Measurements from ENCODE around the gene CDKN2B. TPM values are rescaled to one million over a fixed set of nuclear protein-coding genes. Genes with fewer than 3 reads are reported as not detected.

CDKN2B gene
- total and polyA plus RNA-seq, 2 of the 13 experiments (the other 11 are each of a cell fraction or from before 2014, with no cell fraction given): 1.4 to 1.5 TPM

DNA sequence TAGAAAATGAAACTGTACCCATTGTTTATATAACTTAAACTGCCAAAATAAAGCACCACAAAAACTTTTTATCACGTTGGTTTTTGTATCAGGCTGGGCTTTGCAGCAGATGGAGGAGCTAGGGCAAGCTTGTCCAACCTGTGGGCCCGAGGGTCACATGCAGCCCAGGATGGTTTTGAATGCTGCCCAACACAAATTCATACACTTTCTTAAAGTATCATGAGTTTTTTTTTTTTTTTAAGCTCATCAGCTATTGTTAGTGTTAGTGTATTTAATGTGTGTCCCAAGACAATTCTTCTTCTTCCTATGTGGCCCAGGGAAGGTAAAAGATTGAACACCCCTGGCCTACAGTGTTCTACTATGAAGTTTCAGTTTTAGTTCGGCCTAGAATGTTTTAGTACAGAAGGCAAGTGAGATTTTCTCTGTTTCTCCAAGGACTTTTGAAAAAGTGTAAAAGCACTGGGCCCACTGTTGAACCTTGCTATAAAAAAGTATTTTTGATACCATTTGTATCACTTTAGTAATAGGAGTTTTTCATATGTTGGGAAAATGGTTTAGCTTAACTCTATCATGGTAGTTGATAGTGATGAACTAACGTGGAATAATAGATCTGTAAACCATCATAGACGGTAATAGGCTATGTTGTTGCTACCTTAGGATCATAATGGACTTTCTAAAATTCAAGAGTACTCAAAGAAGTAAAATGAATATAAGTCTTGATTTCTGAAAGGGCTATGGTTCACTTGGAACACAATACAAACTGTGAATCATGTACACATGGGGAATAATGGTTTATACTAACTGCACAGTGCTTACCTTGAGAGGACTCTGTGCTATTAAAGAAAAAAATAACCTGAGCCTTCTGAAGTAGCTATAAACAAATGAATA, 17.8 kb downstream of the CDKN2B start:
- Histone ChIP-seq H3K36me3 (replicated peaks in 1 of 2; ENCODE audit: control insufficient read depth in 1 of 2, insufficient read depth in 2 of 2, low read length in 2 of 2) (no peaks in the 10 kb centered on the region), H3K4me1 (ENCODE audit: insufficient read depth, low read length) (peaks cover 9% of the 10 kb centered on the region), H4K20me1 (ENCODE audit: insufficient read depth, low read length) (no peaks in the 10 kb centered on the region), H3K27ac (ENCODE audit: extremely low read length, insufficient read depth, low read length) (no peak overlapping the region), H3K4me2 (ENCODE audit: low read depth, low read length) (no peak overlapping the region), H3K9ac (ENCODE audit: insufficient read depth, low read depth, low read length) (no peak overlapping the region), H3K79me2 (ENCODE audit: insufficient read depth, low read length) (no peaks in the 10 kb centered on the region), H3K4me3 (replicated peaks in 1 of 3; ENCODE audit: insufficient read depth in 1 of 3, low read depth in 2 of 3, low read length in 3 of 3) (no peak overlapping the region), H2AFZ (ENCODE audit: low read length) (no peak overlapping the region), H3K9me3 (ENCODE audit: low read length) (no peaks in the 10 kb centered on the region), H3K27me3 (ENCODE audit: control insufficient read depth in 1 of 2, insufficient read depth in 2 of 2, low read length in 2 of 2) (peaks cover 0 to 17% of the 10 kb centered on the region in 2 experiments; a peak in 1 of 5 replicates)
- ChIA-PET CTCF (ENCODE audit: low intra/inter-chr PET ratio, low total read pairs) (no interaction called here), POLR2A (no interaction called here)
- in situ Hi-C loops (cut with HindIII; ENCODE audit: extremely low pct_ligation_motif_present, low pct_unique_long_range_greater_than_20kb): loop anchor here (10.0 kb wide), 1 partner anchor 243 kb away; no protein-coding TSS in a partner anchor
- ATAC-seq: no peak
- no TSS peak for BruUV-seq (replicated peaks)
- FAIRE-seq: no peak
- 33% methylated on average over 5 of the region's 5 CpGs for WGBS (ENCODE audit: low lambda C conversion rate)
- TF ChIP-seq ZSCAN31 (CRISPR knock-in tag; IDR thresholded peaks at IDR 0.05; ENCODE audit: low read depth) (no peak), HNF4G (IDR thresholded peaks at IDR 0.05; ENCODE audit: borderline replicate concordance, low read depth, low read length) (no peak), HNF4G (CRISPR knock-in tag; IDR thresholded peaks at IDR 0.05; ENCODE audit: borderline replicate concordance, low read depth) (no peak), ZNF768 (CRISPR knock-in tag; IDR thresholded peaks at IDR 0.05) (no peak), ATF7-NPFF (CRISPR knock-in tag; IDR thresholded peaks at IDR 0.05; ENCODE audit: low read depth) (no peak), ZNF317 (CRISPR knock-in tag; IDR thresholded peaks at IDR 0.05) (no peak), SNAPC5 (CRISPR knock-in tag; IDR thresholded peaks at IDR 0.05; ENCODE audit: borderline replicate concordance) (no peak), ASH2L (IDR thresholded peaks at IDR 0.05; ENCODE audit: insufficient read length, low read depth, low read length) (no peak), ZBTB26 (CRISPR knock-in tag; IDR thresholded peaks at IDR 0.05; ENCODE audit: borderline replicate concordance) (no peak), ZSCAN20 (CRISPR knock-in tag; IDR thresholded peaks at IDR 0.05; ENCODE audit: borderline replicate concordance) (no peak), HOXD1 (CRISPR knock-in tag; IDR thresholded peaks at IDR 0.05) (no peak), SOX6 (IDR thresholded peaks at IDR 0.05) (no peak), SOX6 (CRISPR knock-in tag; IDR thresholded peaks at IDR 0.05) (no peak), ZNF7 (CRISPR knock-in tag; IDR thresholded peaks at IDR 0.05) (no peak), TGIF2 (CRISPR knock-in tag; IDR thresholded peaks at IDR 0.05) (no peak), ZNF343 (CRISPR knock-in tag; IDR thresholded peaks at IDR 0.05) (no peak), ZNF501 (CRISPR knock-in tag; IDR thresholded peaks at IDR 0.05) (no peak)
- TF ChIP-seq, protein P1, sequence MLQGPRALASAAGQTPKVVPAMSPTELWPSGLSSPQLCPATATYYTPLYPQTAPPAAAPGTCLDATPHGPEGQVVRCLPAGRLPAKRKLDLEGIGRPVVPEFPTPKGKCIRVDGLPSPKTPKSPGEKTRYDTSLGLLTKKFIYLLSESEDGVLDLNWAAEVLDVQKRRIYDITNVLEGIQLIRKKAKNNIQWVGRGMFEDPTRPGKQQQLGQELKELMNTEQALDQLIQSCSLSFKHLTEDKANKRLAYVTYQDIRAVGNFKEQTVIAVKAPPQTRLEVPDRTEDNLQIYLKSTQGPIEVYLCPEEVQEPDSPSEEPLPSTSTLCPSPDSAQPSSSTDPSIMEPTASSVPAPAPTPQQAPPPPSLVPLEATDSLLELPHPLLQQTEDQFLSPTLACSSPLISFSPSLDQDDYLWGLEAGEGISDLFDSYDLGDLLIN (CRISPR knock-in tag; IDR thresholded peaks at IDR 0.05; ENCODE audit: borderline replicate concordance): no peak
- intact Hi-C loops (cut with micrococcal nuclease; ENCODE audit: unreplicated experiment): no loop called here
- no peak for DNase-seq (ENCODE audit: low spot score)
